Activated CD4-positive, CD25-positive, alpha-beta regulatory T cell treated with anti-CD3 and anti-CD28 coated beads, Interleukin-2, amount 50 U/mL, for 24 hours (primary cell): Measurements from ENCODE around the gene CACNA2D4.

Experiments
- ATAC-seq, 2 donors: fragments of 150-1000 bp; cut with Tn5 transposase; one replicate each; pipeline ENCODE4 v1.10.0; 2021; ENCODE audit warnings: mild to moderate bottlenecking in 1 of 2, moderate library complexity in 1 of 2

Gene CACNA2D4

DNA sequence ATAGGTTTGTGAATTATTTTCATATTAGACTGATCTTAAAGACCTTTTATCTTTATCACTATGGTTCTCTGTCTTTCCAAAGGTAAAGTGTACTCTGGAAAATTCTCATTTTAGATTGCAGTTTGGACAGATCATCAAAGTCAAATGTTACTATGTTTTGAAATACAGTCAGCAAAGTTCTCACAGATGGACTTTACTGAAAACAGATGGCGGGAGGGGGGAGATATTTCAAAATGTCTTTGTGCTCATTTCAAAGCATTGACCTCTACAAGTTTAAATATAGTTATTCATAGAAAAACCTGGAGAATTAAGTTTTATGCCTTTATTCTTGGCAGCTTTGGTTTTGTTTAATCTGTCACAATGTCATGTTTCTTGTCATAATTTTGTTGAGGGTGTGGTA is 149.8 kb downstream of the CACNA2D4 start:
- ATAC-seq, result no peak

DNA sequence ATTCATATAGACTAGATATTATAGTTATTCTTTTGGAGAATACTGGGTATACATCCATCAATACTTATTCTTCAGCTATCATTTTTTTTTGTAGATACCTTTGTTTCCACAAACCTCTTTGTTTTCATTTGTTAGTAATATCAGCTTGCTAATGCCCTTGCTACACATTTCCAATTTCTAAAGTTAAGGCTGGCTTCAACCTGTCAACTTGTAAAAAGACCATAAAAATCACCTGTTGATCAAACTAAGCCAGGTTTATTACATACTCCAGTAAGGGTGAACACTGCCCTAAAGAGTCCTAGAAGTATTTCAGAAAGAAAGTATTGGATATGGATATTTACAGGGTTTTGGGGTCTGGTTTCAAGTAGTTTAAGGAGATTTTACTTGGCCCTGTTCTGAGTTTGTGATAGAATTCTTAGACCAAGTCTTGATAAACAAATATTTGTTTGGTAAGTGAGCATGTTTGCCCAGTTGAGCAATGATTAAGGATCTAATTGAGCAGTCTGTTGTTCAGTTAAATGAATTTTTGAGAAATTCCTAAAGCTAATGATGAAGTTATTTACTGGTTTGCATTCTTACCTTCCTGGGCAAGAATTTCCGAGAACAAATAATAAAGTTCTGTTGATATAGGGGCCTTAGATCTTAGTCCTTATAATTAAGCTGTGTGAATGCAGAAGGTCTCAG is 150.9 kb downstream of the CACNA2D4 start:
- no peak for ATAC-seq

DNA sequence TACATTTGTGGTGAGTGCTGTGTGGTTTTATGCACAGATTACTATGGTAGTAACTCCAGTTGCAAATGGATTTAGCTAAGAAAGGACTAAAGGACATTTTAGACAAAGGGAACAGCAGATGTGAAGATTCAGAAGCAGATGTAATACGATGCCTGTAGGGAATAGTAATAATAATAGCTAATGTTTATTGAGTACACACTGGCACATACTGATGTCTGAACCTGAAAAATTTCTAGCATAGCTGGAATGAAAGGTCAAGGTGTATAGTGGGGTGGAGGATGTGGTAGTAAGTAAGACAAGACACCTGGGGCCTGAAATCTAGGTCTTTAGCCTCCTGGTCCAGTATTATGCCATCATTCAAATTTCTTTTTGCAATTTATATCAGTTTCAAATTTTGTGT is 152.3 kb downstream of the CACNA2D4 start:
- no peak for ATAC-seq

DNA sequence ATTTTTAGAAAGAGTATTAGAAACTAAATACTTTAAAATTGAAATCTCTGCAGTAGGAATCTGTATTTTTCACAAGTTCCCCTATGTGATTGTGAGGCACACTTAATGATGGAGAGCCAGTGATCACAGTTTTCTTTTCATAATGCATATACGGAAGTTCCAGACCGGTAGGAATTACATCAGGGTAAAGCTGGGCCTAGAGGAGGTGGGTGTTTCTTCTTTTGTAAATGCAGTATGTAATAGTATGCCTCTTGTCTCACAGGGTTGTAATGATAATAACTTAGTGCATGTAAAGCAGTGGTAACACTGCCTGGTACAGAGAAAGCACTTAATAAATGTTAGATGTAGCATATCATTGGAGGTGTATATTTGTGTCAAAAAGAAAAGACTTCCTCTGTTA is 155.3 kb downstream of the CACNA2D4 start:
- no peak for ATAC-seq

DNA sequence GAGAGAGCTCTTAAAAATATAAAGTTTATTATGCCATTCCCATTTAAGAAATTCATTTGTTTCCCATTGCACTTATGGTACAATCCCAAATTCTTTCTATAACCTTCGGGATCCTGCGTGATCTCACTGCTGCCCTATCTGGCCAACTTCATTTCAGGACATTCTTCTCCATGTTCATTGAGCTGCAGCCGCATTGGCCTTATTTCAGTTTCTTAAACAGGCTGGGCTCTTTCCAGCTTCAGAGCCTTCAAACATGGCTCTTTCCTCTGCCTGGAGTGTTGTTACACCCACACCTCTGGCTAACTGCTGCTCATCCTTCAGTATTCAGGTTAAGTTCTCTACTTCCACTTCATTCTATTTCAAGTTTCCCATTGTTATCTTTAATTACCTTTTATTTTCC is 156.6 kb downstream of the CACNA2D4 start:
- no peak for ATAC-seq

DNA sequence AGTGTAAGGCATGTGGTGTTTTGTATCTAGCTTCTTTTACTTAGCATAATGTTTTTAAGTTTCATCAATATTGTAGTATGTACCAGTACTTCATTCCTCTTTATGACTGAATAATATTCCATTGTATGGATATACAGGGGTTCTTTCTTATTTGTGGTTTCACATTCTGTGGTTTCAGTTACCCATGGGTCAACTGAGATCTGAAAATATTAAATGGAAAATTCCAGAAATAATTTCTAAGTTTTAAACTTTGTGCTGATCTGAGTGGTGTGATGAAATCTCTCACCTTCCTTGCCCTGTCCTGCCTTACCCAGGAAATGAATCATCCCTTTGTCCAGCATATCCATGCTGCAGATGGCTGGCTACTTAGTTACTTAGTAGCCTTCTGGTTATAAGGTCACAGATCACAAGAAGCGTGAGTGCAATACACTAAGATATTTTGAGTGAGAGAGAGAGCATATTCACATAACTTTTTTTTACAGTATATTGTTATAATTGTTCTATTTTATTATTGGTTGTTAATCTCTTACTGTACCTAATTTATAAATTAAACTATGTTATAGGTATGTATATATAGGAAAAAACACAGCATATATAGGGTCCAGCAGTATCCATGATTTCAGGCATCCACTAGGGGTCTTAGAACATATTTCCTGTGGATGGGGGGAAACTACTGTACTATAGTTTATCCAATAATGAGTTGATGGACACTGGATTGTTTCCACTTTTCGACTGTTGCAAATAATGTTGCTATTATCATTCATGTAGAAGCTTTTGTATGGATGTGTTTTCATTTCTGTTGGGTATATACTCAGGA is 157.7 kb downstream of the CACNA2D4 start:
- ATAC-seq, result no peak

DNA sequence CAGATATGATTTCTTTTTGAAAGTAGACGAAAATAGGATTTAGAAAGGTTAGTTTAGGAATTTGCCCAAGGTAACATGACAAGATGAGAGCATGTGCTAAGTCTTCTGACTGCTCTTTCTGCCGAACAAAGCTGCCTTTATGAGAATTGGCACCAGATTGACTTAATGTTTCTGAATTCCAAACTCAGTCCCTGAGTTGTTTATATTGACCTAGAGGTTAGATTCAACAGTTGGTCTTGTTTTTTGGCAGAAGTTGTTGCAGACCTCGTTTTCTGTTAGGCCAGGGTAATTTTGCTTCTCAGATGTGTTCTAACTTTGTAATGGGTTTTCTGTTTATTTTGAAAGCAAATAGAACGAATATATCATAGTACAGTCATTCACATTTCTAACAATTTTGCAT is 159.6 kb downstream of the CACNA2D4 start:
- no peak for ATAC-seq

DNA sequence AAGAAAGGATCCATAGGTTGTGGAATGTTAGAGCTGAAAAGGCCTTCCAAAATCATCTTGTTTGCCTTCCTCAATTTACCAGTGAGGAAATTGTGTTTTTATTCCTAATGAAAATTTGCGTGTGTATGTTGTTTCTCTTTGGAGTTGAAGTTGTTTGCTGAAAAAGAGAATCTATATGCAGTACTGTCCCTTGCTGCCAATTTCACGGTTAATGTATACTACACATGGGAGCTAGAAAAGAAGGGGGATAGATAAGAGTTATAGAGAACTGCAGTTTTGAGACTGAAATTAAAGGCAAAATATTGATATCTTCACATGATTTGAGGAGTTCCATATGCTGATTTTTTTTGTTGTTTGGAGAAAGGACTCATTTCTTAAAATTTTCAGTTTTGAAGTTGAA is 160.1 kb downstream of the CACNA2D4 start:
- no peak for ATAC-seq

DNA sequence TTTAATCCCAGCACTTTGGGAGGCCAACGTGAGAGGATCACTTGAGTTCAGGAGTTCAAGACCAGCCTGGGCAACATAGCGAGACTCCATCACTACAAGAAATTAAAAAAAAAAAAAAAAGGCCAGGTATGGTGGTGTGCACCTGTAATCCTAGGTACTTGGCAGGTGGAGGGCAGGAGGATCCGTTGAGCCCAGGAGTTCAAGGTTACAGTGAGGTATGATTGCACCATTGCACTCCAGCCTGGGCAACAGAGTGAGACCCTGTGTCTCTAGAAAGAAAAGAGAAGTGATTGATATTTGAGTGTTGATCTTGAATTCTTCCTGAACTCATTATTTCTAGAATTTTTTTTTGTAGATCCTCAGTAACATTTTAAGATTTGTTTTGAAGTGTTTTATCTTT is 168.2 kb downstream of the CACNA2D4 start:
- no peak for ATAC-seq

DNA sequence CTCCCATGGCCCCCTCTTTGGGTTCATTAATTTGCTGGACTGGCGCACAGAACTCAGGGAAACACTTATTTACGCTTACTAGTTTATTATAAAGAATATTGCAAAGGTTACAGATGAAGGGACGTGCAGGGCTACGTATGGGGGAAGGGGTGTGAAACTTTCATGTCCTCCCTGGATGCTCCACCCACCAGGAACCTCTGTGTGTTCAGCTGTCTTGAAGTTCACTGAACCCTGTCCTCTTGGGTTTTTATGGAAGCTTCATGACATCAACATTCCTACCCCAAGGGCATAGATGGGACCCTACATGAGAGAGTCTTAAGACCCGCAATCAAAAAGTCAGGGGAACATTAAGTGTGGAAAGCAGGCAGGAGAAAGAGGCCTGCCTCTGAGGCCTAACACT is 169.4 kb downstream of the CACNA2D4 start:
- no peak for ATAC-seq

DNA sequence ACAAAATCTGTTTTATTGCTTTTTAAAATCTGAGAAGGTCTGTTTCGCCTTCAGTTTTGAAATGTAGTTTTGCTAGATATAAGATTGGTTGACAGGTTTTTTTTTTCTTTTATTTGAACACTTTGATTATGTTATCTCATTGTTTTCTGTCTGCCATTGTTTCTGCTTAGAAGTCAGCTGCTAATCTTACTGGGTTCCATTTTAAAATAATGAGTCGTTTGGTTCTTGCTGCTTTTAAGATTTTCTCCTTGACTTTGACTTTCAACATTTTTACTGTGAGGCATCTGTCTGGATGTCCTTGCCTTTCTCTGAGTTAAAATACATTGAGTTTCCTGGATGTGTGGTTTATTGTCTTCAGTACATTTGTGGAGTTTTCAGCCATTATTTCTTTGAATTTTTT is 170.8 kb downstream of the CACNA2D4 start:
- ATAC-seq, result no peak

DNA sequence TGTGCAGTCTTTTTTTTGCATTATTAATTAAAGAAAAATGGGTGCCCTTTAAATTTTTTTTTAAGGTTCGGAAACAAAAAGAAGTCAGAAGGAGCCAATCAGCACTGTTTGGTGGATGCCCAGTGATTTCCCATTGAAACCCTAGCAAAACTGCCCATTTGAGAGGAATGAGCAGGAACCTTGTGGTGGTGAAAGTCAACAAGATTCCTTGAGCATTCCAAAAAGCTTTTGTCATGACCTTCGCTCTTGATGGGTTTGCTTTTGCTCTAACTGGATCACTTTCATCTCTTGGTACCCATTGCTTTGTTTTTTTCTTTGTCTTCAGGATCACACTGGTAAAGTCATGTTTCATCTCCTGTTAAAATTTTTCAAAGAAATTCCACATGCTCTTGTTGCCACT is 173.5 kb downstream of the CACNA2D4 start:
- ATAC-seq, result no peak
